Activated CD4-positive, alpha-beta T cell treated with anti-CD3 and anti-CD28 coated beads, Interleukin-2, amount 10 ng/mL, durations not matched to agents 7 days and 5 days (primary cell): Measurements from ENCODE around the gene PGS1. TPM values are rescaled to one million over a fixed set of nuclear protein-coding genes. Genes with fewer than 3 reads are reported as not detected.

Experiments
- CTCF ChIA-PET: fragments of 350-600 bp; sonication (Branson Sonifier 250); formaldehyde crosslinking; loops from one replicate; lab custom pipeline; 2021; ENCODE audit warnings: antibody characterized with exemption; lab: Charles Lee
- POLR2A ChIA-PET: fragments of 350-600 bp; sonication (Branson Sonifier 250); formaldehyde crosslinking; loops from one replicate; lab custom pipeline; 2021; ENCODE audit warnings: antibody characterized with exemption; lab: Charles Lee
- DNase-seq: peaks from one replicate; pipeline ENCODE4 v3.0.0-alpha.2; 2020
- H3K27ac Mint-ChIP-seq: one replicate; pipeline ENCODE4 v1.8.0; 2021; ENCODE audit warnings: mild to moderate bottlenecking, moderate library complexity, mixed read lengths
- H3K27me3 Mint-ChIP-seq: one replicate; pipeline ENCODE4 v1.8.0; 2021; ENCODE audit warnings: mixed read lengths
- H3K36me3 Mint-ChIP-seq: one replicate; pipeline ENCODE4 v1.8.0; 2021; ENCODE audit warnings: low read depth, mixed read lengths
- H3K4me1 Mint-ChIP-seq: one replicate; pipeline ENCODE4 v1.8.0; 2021; ENCODE audit warnings: mixed read lengths
- H3K4me3 Mint-ChIP-seq: one replicate; pipeline ENCODE4 v1.8.0; 2021; ENCODE audit warnings: mild to moderate bottlenecking, moderate library complexity, mixed read lengths
- H3K9me3 Mint-ChIP-seq: one replicate; pipeline ENCODE4 v1.8.0; 2021; ENCODE audit warnings: mixed read lengths
- total RNA-seq, 2 experiments: library from RNA; stranded (reverse); gene quantifications; one replicate each; pipeline ENCODE4 v1.2.3, GENCODE V29; 2021

PGS1 gene
- total RNA-seq, 2 experiments from 2014 or later: 71.1 to 78.3 TPM

- H3K27ac Mint-ChIP-seq: no peak overlapping the region
- no peaks in the 10 kb centered on the region for H3K27me3 Mint-ChIP-seq
- no peak overlapping the region for H3K4me3 Mint-ChIP-seq
- POLR2A ChIA-PET: no interaction called here
- no peaks in the 10 kb centered on the region for H3K4me1 Mint-ChIP-seq
- H3K9me3 Mint-ChIP-seq: no peaks in the 10 kb centered on the region
- no peak for DNase-seq
- CTCF ChIA-PET: interaction anchor here (0.6 to 1.9 kb wide), 5 partner anchors 10 to 292 kb away, joined by 3 to 5 read pairs (median 3); no protein-coding TSS in a partner anchor
- H3K36me3 Mint-ChIP-seq: peaks cover 17% of the 10 kb centered on the region
These were observed 50.6 kb downstream of the PGS1 start for GRCh38 chr17:78428836-78429617.

DNA sequence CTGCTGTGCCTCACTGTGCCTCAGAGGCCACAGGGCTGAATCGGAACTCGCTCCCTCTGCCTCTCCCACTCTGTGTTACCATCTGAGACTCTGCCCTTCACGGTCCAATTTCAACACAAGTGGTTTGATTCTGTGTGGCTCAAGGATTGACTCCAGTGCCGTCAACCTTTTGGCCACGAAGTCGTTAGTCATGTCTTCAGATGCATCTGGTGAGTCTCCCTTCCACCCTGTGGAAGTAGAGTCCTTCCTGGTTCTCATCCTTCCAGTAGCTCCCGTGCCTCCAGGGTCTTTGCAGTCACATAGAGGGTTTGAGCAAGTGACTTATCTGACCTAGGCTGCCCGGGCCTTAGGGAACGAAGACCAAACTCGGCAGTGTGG, 51.2 kb downstream of the PGS1 start:
- ChIA-PET POLR2A (no interaction called here), CTCF (no interaction called here)
- Mint-ChIP-seq H3K27me3 (no peaks in the 10 kb centered on the region), H3K4me1 (no peaks in the 10 kb centered on the region), H3K4me3 (no peak overlapping the region), H3K36me3 (peaks cover 17% of the 10 kb centered on the region), H3K27ac (no peak overlapping the region), H3K9me3 (no peaks in the 10 kb centered on the region)
- DNase-seq: no peak

- no peak for DNase-seq
- no peaks in the 10 kb centered on the region for H3K4me1 Mint-ChIP-seq
These were observed 52.6 kb downstream of the PGS1 start for GRCh38 chr17:78430892-78431691.

GRCh38 chr17:78431692-78431958, 53.2 kb downstream of the PGS1 start:
- no peaks in the 10 kb centered on the region for H3K27me3 Mint-ChIP-seq
- DNase-seq: no peak
- H3K4me3 Mint-ChIP-seq: no peak overlapping the region
- ChIA-PET POLR2A (no interaction called here), CTCF (interaction anchor here (0.5 to 0.9 kb wide), 2 partner anchors 9 to 289 kb away, joined by 3 read pairs; no protein-coding TSS in a partner anchor)
- no peaks in the 10 kb centered on the region for H3K9me3 Mint-ChIP-seq
- no peak overlapping the region for H3K27ac Mint-ChIP-seq
- no peaks in the 10 kb centered on the region for H3K4me1 Mint-ChIP-seq
- peaks cover 17% of the 10 kb centered on the region for H3K36me3 Mint-ChIP-seq

More at GRCh38 chr17:78430892-78431691, 52.6 kb downstream of the PGS1 start:
- Mint-ChIP-seq H3K27me3 (no peaks in the 10 kb centered on the region), H3K36me3 (peaks cover 17% of the 10 kb centered on the region), H3K9me3 (no peaks in the 10 kb centered on the region), H3K4me3 (no peak overlapping the region), H3K27ac (no peak overlapping the region)
- CTCF ChIA-PET: interaction anchor here (0.5 to 0.9 kb wide), 2 partner anchors 9 to 289 kb away, joined by 3 read pairs; no protein-coding TSS in a partner anchor
- POLR2A ChIA-PET: no interaction called here

- DNase-seq: no peak
- ChIA-PET CTCF (no interaction called here), POLR2A (no interaction called here)
- Mint-ChIP-seq H3K27me3 (peaks cover 1% of the 10 kb centered on the region), H3K27ac (no peak overlapping the region), H3K36me3 (peaks cover 15% of the 10 kb centered on the region), H3K4me3 (no peak overlapping the region), H3K9me3 (no peaks in the 10 kb centered on the region), H3K4me1 (no peaks in the 10 kb centered on the region)
These were observed 54.0 kb downstream of the PGS1 start for GRCh38 chr17:78432226-78433012.

DNA sequence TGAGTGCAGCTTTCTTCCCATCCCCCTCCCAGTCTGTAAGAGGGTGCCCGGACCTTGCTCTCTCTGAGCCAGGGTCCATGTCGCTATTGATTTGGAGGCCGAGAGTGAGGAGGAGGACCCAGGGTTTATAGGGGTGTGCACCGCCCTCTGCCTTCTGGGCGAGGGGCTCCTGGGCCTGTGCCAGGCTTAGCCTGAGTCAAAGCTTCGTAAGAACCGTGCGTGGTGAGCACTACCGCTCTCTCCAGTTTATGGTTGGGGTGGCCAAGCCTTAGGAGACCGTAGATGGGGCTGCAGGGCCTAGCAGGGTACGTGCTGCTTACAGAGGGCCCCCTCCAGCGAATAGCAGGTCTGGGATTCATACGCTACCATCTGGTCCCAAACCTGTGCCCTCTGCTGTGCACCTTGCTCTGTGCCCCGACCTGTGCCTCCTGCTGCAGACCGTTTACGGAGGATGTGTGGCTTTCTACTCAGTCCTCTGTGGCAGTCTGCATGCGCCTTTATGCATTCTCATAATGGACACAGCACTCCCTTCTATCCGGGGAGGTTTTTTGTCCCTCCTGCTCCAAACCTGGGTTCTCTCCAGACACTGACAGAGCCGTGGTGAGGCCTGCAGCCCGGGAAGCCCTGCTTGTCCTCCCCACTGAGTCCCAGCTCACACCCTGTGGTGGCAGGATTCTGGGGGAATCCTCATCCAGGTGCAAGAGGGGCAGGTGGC, 54.7 kb downstream of the PGS1 start:
- Mint-ChIP-seq H3K4me3 (no peak overlapping the region), H3K27ac (no peak overlapping the region), H3K36me3 (peaks cover 14% of the 10 kb centered on the region), H3K27me3 (peaks cover 2% of the 10 kb centered on the region), H3K4me1 (no peaks in the 10 kb centered on the region), H3K9me3 (no peaks in the 10 kb centered on the region)
- POLR2A ChIA-PET: no interaction called here
- CTCF ChIA-PET: interaction anchor here (0.6 kb wide), 1 partner anchor 41 kb away, joined by 3 read pairs; no protein-coding TSS in a partner anchor
- DNase-seq: no peak

- H3K9me3 Mint-ChIP-seq: no peaks in the 10 kb centered on the region
- POLR2A ChIA-PET: no interaction called here
- no peak overlapping the region for H3K4me3 Mint-ChIP-seq
- no peak overlapping the region for H3K27ac Mint-ChIP-seq
- no peaks in the 10 kb centered on the region for H3K4me1 Mint-ChIP-seq
- CTCF ChIA-PET: no interaction called here
- peaks cover 8% of the 10 kb centered on the region for H3K36me3 Mint-ChIP-seq
- no peak for DNase-seq
- peaks cover 2% of the 10 kb centered on the region for H3K27me3 Mint-ChIP-seq
These were observed 55.4 kb downstream of the PGS1 start for GRCh38 chr17:78433780-78434335.

DNA sequence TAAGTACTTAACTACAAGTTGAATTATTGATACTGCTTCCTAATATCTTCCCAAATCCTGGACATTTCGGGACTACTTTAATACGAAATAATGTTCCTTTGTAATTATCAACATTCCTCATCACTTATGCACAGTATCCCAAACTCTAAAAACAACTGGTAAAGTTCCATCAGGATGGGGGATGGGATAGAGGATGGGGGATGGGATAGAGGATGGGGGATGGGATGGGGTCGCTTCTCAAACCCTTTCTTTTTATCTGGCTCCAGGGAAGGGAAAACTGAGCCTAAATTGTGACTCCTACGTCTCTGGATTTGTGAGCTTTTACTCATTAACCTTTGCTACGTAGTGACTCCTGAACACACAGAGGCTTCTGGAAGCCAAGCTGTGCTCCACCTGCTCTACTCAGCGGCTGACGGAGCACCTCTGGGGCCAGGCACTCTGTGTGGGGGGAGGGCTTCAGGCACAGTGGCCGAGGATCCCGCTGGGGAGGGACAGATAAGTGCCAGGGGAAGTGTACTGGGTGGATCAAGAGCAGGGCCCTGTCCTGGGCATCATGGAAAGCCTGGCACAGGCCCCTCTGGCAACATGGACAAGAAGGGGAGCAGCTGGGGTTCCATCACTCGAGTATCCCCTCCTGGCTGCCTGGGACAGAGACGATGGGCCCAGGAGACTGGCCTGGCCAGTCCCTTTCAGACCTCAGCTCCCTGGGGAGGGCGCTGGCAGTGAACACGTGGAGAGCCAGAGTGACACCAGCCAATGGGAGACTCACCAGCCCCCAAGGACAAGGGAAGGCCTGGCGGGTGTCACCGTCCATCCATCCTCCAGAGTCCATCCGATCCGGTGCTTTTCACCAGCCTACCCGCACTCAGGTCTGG, 56.2 kb downstream of the PGS1 start:
- ChIA-PET CTCF (no interaction called here), POLR2A (no interaction called here)
- H3K36me3 Mint-ChIP-seq: peaks cover 4% of the 10 kb centered on the region
- no peak for DNase-seq
- H3K27ac Mint-ChIP-seq: no peak overlapping the region
- H3K4me1 Mint-ChIP-seq: no peaks in the 10 kb centered on the region
- no peaks in the 10 kb centered on the region for H3K9me3 Mint-ChIP-seq
- H3K4me3 Mint-ChIP-seq: no peak overlapping the region
- H3K27me3 Mint-ChIP-seq: peaks cover 2% of the 10 kb centered on the region

DNA sequence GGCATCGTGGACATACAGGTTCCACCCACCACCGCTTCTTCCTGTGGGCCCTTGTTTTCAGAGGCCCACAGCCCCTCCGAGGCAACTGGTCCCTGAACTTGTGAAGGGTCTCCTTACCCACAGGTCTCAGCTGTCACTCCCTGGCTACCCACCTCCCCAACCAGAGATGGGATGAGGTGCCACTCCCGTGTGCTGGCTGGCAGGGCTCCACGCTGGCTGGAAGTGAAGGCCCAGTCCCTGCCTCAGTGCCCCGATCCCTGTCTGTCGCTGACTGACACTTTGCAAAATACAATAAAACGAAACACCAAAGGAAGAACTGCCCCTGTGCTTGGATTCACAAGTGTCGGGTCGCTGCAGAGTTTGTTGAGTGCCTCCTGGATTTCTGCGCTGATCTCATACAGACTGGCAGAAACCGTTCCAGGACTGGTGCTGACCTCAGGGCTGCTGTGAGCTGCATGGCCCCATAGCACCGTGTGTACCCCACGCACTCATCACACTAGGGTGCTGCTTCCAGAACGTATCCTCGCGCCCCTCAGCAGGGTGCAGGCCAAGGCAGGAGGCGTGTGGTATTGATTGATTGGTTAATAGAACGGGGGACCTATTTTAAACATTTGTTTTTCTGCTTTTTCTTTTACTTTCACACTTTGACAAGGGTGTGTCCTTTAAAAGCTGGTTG, 57.0 kb downstream of the PGS1 start:
- Mint-ChIP-seq H3K27me3 (peaks cover 2% of the 10 kb centered on the region), H3K36me3 (no peaks in the 10 kb centered on the region), H3K4me1 (no peaks in the 10 kb centered on the region), H3K4me3 (no peak overlapping the region), H3K9me3 (no peaks in the 10 kb centered on the region), H3K27ac (no peak overlapping the region)
- POLR2A ChIA-PET: no interaction called here
- DNase-seq: no peak
- CTCF ChIA-PET: interaction anchor here (0.8 to 0.9 kb wide), 2 partner anchors 12 to 13 kb away, joined by 3 read pairs; no protein-coding TSS in a partner anchor

DNA sequence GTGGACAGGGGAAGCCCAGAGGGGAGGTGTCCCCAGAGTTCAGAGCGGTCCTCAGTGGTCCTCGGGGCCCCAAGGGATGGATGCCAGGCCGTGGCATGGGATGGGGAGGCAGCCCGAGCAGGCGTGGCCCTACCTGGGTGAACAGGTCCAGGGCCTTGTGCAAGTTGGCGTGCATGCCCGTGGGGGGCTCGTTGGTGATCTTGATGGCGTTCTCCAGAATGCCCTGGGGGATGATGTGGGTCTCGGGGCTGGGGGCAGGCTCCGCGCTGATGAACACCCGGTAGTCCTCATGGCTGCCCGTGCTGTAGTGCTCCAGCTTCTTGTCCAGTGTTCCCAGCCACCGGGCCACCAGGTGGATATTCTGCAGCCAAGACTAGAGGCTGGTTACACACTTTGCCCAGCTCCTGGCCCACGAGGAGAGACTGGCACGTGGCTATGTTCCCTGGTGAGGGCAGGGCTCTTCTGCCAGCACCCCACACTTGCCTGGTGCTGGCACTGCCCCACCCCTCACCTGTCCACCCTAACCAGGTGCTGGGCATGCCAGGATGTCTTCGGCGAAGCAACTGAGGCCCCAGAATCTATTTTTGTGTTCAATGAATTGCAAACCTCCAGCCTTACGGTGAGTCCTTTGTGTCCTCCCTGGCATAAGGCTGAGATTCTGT, 59.2 kb downstream of the PGS1 start:
- ChIA-PET CTCF (interaction anchor here (1.4 kb wide), 2 partner anchors 77 to 271 kb away, joined by 3 read pairs; no protein-coding TSS in a partner anchor), POLR2A (no interaction called here)
- no peak overlapping the region for H3K4me3 Mint-ChIP-seq
- no peaks in the 10 kb centered on the region for H3K4me1 Mint-ChIP-seq
- H3K27ac Mint-ChIP-seq: no peak overlapping the region
- H3K27me3 Mint-ChIP-seq: peaks cover 2% of the 10 kb centered on the region
- H3K36me3 Mint-ChIP-seq: no peaks in the 10 kb centered on the region
- H3K9me3 Mint-ChIP-seq: no peaks in the 10 kb centered on the region
- no peak for DNase-seq
